Keratinocyte (primary cell): Measurements from ENCODE around the gene ZNF521.

ENCODE experiments used
- EZH2 ChIP-seq: IDR thresholded peaks from one replicate; pipeline ENCODE4 v1.6.1; 2012; ENCODE audit warnings: inconsistent platforms, mild to moderate bottlenecking, low read length, moderate library complexity
- TF ChIP-seq, protein P1 (sequence below), 3 experiments: IDR thresholded peaks in 1 of 3; conservative IDR thresholded peaks in 1 of 3; optimal IDR thresholded peaks in 1 of 3; 2 replicates in 2 of 3; 3 replicates in 1 of 3; pipeline versions ENCODE3 to v1.5.1; 2011; ENCODE audit warnings: low read length in 3 of 3, mild to moderate bottlenecking in 3 of 3, moderate library complexity in 2 of 3, control low read depth in 1 of 3, inconsistent platforms in 1 of 3; ENCODE audit not compliant: insufficient read depth in 2 of 3; ENCODE audit errors: extremely low read depth in 1 of 3

DNA sequence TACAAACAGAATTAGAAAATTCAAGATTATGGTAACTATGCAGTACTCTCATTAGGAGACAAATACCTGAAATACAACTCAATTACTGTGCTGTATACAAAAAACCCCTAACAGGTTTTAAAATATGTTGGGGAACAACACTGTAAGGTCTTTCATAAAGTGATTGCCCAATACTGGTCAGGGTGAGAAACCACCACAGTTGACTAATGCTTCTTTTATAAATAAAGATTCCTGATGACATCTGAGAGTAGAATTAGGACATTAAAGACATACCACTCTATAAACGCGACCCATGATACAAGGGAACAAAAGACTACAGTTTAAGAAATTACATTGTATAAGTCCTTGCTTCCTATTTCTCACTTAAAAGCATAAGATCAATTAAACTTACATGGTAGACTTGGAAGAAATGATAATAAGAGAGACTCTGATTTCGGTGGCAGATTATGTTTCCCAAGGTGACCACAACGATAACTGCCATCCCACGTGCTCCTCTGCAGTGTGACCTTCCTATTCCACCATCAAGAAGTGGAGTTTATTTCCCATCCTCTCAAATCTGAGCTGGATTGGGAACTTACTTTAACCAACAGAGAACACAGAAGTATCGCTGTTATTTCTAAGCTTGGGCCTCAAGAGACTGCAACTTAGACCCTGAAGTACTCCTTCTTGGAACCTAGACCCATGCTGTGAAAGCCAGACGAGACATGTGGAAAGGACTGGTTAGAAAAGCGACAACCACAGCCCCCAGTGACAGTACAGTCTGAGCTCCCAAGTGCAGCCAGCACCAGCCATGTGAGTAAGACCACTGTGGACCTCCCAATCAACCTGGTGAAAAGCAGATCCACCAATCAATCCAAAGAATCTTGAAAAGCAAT, 52.3 kb downstream of the ZNF521 start:
- TF ChIP-seq, protein P1, sequence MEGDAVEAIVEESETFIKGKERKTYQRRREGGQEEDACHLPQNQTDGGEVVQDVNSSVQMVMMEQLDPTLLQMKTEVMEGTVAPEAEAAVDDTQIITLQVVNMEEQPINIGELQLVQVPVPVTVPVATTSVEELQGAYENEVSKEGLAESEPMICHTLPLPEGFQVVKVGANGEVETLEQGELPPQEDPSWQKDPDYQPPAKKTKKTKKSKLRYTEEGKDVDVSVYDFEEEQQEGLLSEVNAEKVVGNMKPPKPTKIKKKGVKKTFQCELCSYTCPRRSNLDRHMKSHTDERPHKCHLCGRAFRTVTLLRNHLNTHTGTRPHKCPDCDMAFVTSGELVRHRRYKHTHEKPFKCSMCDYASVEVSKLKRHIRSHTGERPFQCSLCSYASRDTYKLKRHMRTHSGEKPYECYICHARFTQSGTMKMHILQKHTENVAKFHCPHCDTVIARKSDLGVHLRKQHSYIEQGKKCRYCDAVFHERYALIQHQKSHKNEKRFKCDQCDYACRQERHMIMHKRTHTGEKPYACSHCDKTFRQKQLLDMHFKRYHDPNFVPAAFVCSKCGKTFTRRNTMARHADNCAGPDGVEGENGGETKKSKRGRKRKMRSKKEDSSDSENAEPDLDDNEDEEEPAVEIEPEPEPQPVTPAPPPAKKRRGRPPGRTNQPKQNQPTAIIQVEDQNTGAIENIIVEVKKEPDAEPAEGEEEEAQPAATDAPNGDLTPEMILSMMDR (optimal IDR thresholded peaks at IDR 0.05 in 1 of 3, IDR thresholded peaks at IDR 0.05 in 1 of 3, conservative IDR thresholded peaks at IDR 0.05 in 1 of 3; ENCODE audit: extremely low read depth in 1 of 3, insufficient read depth in 2 of 3, low read length in 3 of 3) = no peak
- TF ChIP-seq EZH2 = no peak
